Esophagus squamous epithelium (tissue), 4 donors: ENCODE measurements around the gene PLOD1.

Experiments
- CTCF ChIP-seq, 6 experiments: fragments of 450-650 bp in 4 of 6; fragments of 200-600 bp in 2 of 6; sonication (generic) in 2 of 6; IDR thresholded peaks; one replicate each; pipeline ENCODE4 v1.5.1; 2016 to 2019; ENCODE audit warnings: antibody characterized with exemption in 6 of 6, mild to moderate bottlenecking in 4 of 6, moderate library complexity in 4 of 6
- POLR2A ChIP-seq, 4 donors: fragments of 450-650 bp; IDR thresholded peaks; one replicate each; pipeline ENCODE4 v1.6.1; 2017; ENCODE audit warnings: antibody characterized with exemption in 4 of 4, mild to moderate bottlenecking in 4 of 4, moderate library complexity in 3 of 4

GRCh38 chr1:11906870-11907269 lies 27.6 kb upstream of the PLOD1 start:
- TF ChIP-seq POLR2A (IDR thresholded peaks at IDR 0.05) (no peak), CTCF (IDR thresholded peaks at IDR 0.05) (no peak)
